NB4 (cell line): ENCODE measurements around the gene P2RX7.

Experiments
- CTCF ChIP-seq: IDR thresholded peaks from one replicate; pipeline ENCODE4 v1.5.1; 2012; ENCODE audit warnings: low read depth, low read length
- MAX ChIP-seq: IDR thresholded peaks from 2 replicates; pipeline ENCODE4 v1.6.1; 2011; ENCODE audit warnings: low read depth, low read length
- MYC ChIP-seq: IDR thresholded peaks from 2 replicates; pipeline ENCODE4 v1.6.1; 2011; ENCODE audit warnings: low read depth, low read length
- POLR2A ChIP-seq: IDR thresholded peaks from 2 replicates; pipeline ENCODE4 v1.6.1; 2011; ENCODE audit warnings: mild to moderate bottlenecking; ENCODE audit not compliant: insufficient read length; ENCODE audit errors: extremely low read depth

GRCh38 chr12:121099779-121100178 lies 32.9 kb upstream of the P2RX7 start:
- no peak for TF ChIP-seq CTCF
- no peak for TF ChIP-seq POLR2A
- no peak for TF ChIP-seq MAX
- TF ChIP-seq MYC: no peak
